Renal cortex interstitium (tissue), 11 donors: ENCODE results near the gene JMJD8. TPM values are rescaled to one million over a fixed set of nuclear protein-coding genes. Genes with fewer than 3 reads are reported as not detected.

Experiments used
- DNase-seq, 11 donors: peaks; one replicate each; pipeline ENCODE4 v3.0.0-alpha.2; 2013; ENCODE audit warnings: low read depth in 9 of 11, low spot score in 4 of 11; ENCODE audit errors: extremely low read depth in 1 of 11
- polyA plus RNA-seq, 3 donors: library from polyadenylated mRNA; unstranded; fragments of 120-200 nt; gene quantifications; one replicate each; pipeline ENCODE4 v1.2.1, GENCODE V29; 2013; ENCODE audit not compliant: insufficient read length in 3 of 3

The JMJD8 gene
- polyA plus RNA-seq, 3 donors, result 48.7 to 73.8 (median 73.5) TPM

DNA sequence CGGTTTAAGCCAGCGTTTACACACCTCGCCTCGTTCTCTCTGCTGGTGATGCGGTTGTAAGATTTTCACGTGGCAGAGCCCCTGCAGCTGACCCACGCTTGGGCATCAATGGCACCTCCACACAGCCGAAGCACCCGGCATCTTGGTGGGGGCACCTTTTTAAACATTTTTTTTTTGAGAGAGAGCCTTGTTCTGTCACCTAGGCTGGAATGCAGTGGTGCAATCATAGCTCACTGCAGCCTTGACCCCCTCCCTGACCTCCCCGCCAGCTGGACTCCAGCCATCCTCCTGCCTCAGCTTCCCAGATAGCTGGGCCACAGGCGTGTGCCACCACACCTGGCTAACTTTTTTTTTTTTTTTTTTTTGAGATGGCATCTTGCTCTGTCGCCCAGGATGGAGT lies 30.1 kb downstream of the JMJD8 start:
- DNase-seq, result no peak

- DNase-seq, result no peak
These were observed 31.5 kb downstream of the JMJD8 start for GRCh38 chr16:652454-653305.

DNA sequence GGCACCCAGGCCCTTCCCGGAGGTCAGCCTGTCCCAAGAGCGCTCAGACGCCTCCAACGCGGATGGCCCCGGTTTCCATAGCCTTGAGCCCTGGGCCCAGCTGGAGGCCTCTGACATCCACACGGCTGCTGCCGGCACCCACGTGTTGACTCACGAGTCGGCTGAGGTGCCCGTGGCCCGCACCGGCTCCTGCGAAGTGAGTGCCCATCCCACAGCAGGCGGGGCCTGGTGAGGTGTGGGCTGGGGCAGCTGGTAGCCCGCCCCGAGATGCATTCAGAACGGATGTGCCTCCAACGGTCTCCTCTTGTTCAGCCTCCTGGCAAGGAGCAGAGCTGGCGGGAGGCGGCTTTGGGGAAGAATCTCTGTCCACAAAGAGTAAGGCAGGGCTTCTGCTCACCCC lies 32.3 kb downstream of the JMJD8 start:
- no peak for DNase-seq

GRCh38 chr16:649631-650030 lies 34.5 kb downstream of the JMJD8 start:
- no peak for DNase-seq

DNA sequence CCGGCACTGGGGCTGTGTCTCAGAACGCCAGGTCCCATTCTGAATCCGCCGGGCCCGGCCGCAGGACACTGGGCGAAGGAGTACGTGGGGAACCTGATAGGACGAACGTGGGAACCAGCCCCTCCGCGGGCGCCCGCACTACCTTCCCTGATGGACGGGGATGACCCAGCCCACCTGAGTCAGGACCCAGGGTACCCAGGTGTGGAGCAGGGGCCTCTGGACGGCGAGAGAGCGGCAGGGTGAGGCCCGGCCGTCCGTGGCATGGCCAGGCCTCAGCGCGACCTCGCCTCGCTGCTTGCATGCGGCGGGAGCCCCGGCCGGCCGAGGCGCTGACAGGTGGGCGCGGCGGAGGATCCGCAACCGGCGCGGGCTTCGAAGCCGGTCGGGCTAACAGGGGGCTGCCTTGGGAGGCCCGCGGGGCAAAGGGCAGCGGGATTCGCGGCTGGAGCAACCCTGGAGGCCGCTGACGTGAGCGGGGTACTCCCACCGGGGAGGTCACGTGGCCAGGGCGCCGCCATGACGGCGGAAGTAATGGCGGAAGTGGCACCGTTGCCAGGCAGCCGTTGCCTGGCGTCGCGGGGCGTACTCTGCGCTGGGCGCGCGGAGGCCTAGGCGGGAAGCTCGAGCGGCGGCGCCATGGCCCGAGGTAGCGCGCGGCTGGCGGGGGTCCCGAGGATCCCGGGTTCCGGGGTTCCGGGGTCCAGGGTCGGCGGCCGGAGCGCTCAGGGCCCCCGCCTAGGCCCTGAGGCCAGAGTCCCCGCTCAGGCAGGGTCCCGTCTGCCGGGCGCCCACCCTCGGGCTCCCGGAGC lies 35.1 kb downstream of the JMJD8 start, which contains the start of gene WDR90:
WDR90 (plus strand) TSS at position 585 of the 809 bp plus-strand sequence; CDS start at position 637, 52 bp downstream.
- peak in 10 of 11 donors; percentile 72 to 87 (median 84) for DNase-seq

GRCh38 chr16:648071-648780 lies 35.9 kb downstream of the JMJD8 start:
- DNase-seq, result no peak

DNA sequence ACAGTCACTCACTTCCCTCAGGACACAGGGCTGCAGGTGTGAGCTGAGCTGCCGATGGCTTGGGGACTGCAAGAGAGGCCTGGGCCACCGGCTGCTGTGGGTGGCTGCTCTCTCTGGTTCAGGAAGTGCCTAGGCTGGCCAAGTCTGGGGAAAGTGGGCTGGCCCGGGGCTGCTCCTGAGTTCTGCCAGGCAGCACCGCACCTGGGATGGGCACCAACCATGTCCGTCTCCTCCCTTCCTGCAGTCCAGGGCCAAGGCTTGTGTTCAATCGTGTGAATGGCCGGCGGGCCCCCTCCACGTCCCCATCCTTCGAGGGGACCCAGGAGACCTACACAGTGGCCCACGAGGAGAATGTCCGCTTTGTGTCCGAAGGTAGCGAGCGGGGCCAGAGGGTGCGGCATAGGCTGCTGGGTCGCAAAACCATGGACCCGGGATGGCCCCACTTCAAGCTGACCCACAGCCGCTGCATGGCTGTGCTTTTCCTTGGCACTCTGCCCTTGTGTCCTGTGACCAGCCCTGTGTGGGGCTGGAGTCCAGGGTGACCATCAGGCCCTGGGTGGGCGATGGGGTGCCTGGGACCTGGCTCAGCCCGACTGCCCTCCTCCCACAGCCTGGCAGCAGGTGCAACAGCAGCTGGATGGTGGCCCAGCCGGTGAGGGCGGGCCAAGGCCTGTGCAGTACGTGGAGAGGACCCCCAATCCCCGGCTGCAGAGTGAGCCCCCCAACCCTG lies 36.8 kb downstream of the JMJD8 start:
- no peak for DNase-seq

DNA sequence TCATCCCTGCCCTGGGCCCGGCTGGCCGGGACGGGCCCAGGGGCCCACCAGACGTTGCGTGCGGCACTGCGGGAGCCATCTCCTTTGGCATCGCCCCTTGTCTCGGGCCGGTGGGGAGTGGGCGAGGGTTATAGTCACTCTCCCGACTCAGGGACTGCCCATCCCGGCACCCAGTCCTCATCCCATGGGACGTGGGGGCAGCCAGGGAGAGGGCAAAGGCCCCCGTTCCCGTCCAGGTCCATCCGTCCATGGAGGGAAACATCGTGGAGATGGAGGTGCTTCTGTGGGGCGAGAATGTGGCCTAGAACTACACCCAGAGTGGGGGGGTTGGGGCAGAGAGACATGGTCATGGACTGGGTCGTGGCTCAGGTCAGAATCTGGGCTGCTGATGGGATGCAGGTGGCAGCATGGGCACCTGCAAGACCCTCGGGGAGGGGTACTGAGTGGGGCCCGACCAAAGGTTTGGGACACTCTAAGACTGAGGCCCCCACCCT lies 37.4 kb downstream of the JMJD8 start:
- DNase-seq, result no peak

- DNase-seq, result no peak
These were observed 38.1 kb downstream of the JMJD8 start for GRCh38 chr16:645852-646678.

- no peak for DNase-seq
These were observed 39.6 kb downstream of the JMJD8 start for GRCh38 chr16:644556-644955.

DNA sequence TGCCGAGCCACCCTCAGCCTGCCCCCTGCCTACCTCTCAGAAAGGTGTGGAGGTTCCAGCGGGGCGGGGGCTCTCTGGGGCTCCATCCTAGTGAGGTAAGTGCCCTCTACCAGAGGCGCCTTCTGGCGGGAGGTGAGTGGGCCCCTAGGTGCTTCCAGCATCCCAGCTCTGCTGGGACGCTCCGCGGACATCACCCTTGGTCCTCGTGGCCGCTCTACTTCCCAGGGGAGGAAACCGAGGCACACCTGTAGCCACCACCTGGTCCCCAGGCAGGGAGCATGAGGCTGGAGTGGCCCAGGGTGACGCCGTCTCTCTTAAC lies 41.1 kb downstream of the JMJD8 start:
- DNase-seq, result no peak

DNA sequence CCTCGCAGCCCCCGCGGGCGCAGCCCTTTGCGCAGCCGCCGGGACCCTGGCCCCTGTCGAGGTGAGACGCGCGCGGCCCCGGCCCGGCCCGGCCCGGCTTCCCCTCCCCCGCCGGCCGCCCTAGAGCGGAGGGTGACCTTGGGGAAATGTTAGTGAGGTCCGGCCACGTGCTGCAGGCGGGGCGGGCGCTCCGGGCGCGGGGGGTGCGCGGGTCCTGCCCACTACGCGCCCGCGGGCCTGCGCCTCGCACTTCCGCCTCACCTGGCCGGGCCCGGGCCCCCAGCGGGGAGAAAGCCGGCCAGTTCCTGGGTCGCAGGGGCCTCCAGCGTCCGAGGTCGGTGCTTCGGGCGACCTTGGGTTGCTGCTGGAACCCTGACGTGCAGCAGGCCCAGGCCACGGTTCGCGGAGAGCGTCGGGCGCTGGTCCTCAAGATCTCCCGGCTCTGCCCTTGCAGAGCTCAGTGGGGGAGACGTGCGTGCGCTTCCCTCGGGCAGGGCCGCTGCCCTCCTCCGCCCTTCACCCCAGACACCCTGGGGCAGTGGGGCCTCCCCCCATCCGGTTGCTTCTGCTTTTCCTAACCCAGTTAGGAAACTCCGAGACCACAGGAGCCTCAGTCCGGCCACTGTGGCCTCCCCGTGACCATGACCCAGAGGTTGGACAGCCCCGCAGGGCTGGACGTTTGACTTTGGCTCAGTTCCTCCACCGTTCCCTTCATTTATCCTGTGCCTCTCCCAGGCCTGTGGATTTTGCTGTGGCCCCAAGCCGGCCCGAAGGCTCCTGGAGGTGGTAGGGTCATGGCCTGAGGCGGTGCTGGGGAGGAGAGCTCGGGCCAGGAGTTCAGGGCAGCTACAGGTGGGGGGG lies 41.7 kb downstream of the JMJD8 start:
- DNase-seq, result no peak

DNA sequence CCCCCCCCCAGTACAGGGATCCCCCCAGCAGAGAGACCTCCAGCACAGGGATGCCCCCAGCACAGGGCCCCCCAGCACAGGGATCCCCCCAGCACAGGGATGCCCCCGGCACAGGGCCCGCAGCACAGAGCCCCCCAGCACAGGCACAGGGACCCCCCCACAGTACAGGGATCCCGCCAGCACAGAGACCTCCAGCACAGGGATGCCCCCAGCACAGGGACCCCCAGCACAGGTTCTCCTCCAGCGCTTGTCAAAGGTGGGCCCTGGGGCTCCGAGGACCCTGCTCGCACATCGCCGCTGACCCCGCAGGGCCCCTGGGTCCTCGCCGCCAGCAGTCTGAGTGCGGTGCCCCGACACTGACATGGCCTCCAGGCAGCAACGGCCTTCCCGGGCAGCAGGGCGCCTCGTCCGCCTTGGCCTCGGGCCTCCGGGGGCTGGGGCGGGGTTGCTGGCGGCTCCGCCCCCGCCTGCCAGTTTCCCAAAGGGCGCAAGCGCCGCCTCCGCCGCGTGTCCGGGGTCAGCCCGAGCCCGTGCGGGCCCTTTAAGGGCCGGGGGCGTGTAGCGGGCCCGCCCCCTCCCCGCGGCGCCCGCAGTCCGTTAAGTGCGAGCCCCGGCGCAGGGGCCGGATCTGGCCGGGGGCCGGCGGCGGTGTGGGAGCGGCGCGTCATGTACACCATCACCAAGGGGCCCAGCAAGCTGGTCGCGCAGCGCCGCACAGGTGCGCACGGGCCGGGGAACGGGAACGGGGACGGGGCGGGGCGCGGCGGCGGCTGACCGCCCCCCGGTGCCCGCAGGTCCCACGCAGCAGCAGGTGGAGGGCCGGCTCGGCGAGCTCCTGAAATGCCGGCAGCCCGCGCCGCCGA lies 42.6 kb downstream of the JMJD8 start, which contains the start of gene MCRIP2:
MCRIP2 (plus strand) TSS at position 503 of the 863 bp plus-strand sequence; CDS start at position 667, 164 bp downstream.
- peak in 1 of 11 donors; percentile 49 for DNase-seq

DNA sequence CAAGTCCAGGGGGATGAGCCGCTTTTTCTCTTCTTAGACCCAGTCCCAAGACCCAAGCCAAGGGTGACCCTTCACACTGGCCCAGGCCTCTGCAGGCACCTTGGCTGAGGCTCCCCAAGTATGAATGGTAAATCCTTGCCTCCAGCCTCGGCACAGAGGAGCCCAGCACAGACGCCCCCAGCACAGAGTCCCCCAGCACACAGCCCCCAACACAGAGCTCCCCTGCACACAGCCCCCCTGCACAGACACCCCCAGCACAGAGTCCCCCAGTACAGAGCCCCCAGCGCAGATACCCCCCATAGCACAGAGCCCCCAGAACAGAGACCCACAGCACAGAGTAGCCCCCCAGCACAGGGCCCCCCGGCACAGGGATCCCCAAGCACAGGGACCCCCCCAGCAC lies 43.5 kb downstream of the JMJD8 start:
- DNase-seq, result no peak

- DNase-seq, result no peak
These were observed 45.3 kb downstream of the JMJD8 start for GRCh38 chr16:638836-639235.

DNA sequence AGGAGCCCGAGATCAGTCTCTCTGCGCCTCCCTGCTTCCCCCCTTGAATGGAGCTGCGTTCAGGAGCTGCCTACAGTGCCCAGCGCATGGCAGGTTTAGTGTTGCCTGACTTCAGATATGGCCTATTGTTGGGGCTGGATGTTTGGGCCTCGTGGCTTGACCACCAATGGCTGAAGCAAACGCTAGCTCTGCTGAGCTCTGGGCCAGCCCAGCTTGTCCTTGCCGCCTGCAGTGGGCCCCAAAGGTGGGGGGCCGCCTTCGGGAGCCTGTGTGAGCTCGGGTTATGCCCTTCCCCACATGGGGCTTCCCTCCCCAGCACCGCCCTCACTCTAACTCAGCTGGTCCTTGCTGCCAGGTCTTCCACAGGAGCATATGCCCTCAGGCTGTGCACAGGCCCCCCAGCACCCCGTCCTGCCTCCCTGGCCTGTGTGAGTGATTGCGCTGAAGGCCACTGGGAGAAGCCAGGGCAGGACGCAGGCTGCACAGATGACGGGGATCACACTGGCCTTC lies 46.0 kb downstream of the JMJD8 start:
- DNase-seq, result no peak
